Smooth muscle cell (in vitro differentiated cells): Measurements from ENCODE around the gene DLG2. TPM values are rescaled to one million over a fixed set of nuclear protein-coding genes. Genes with fewer than 3 reads are reported as not detected.

Source experiments
- DNase-seq: peaks from one replicate; lab custom pipeline; 2025; ENCODE audit not compliant: unreplicated experiment; lab: John Stamatoyannopoulos, UW
- H2AFZ ChIP-seq: fragments of 200-600 bp; sonication (generic); 2 replicates; pipeline ENCODE4 v1.6.0; 2016; ENCODE audit warnings: antibody characterized with exemption, low read depth, mild to moderate bottlenecking
- H3F3A ChIP-seq: fragments of 200-600 bp; sonication (generic); 2 replicates; pipeline ENCODE4 v1.6.0; 2017; ENCODE audit warnings: antibody characterized with exemption, low read depth
- H3K27ac ChIP-seq: fragments of 200-600 bp; sonication (generic); 2 replicates; pipeline ENCODE4 v1.5.1; 2016; ENCODE audit warnings: low read depth, mild to moderate bottlenecking
- H3K27me3 ChIP-seq: fragments of 200-600 bp; sonication (generic); 2 replicates; pipeline ENCODE4 v1.6.1; 2016; ENCODE audit warnings: low read depth, mild to moderate bottlenecking
- H3K36me3 ChIP-seq: fragments of 200-600 bp; sonication (generic); 2 replicates; pipeline ENCODE4 v1.5.1; 2016; ENCODE audit warnings: low read depth
- H3K4me1 ChIP-seq: fragments of 200-600 bp; sonication (generic); 2 replicates; pipeline ENCODE4 v1.5.1; 2016; ENCODE audit warnings: low read depth
- H3K4me2 ChIP-seq: fragments of 200-600 bp; sonication (generic); 2 replicates; pipeline ENCODE4 v1.6.0; 2016; ENCODE audit warnings: mild to moderate bottlenecking
- H3K4me3 ChIP-seq: fragments of 200-600 bp; sonication (generic); 2 replicates; pipeline ENCODE4 v1.5.1; 2016; ENCODE audit warnings: mild to moderate bottlenecking
- H3K79me2 ChIP-seq: fragments of 200-600 bp; sonication (generic); 2 replicates; pipeline ENCODE4 v1.6.0; 2016; ENCODE audit warnings: low read depth, mild to moderate bottlenecking
- H3K9ac ChIP-seq: fragments of 200-600 bp; sonication (generic); 2 replicates; pipeline ENCODE4 v1.6.0; 2016; ENCODE audit warnings: low read depth
- H3K9me3 ChIP-seq: fragments of 200-600 bp; sonication (generic); replicated peaks from 2 replicates; pipeline ENCODE4 v1.5.1; 2016; ENCODE audit warnings: low read depth
- H4K20me1 ChIP-seq: fragments of 200-600 bp; sonication (generic); 2 replicates; pipeline ENCODE4 v1.6.0; 2016; ENCODE audit warnings: low read depth
- CTCF ChIP-seq: fragments of 200-600 bp; sonication (generic); IDR thresholded peaks from 2 replicates; pipeline ENCODE4 v1.5.1; 2017; ENCODE audit warnings: borderline replicate concordance, mild to moderate bottlenecking, antibody characterized with exemption; ENCODE audit not compliant: insufficient read depth, poor library complexity, severe bottlenecking
- WGBS: methylation state at CpG from one replicate; pipeline ENCODE4 v1.1.7; 2016; ENCODE audit warnings: low lambda C conversion rate; 5-methylcytosine and 5-hydroxymethylcytosine counted together
- polyA plus RNA-seq: library from polyadenylated mRNA; unstranded; fragments of >200 nt; fragmentation: Nextera tagmentation; extraction: Ambion mirVana; gene quantifications from 2 replicates; pipeline ENCODE4 v1.2.1, GENCODE V29; 2016
- total RNA-seq: library from RNA; depleted of rRNA; stranded (reverse); fragments of >200 nt; gene quantifications from 2 replicates; pipeline ENCODE4 v1.2.3, GENCODE V29; 2014

DLG2 gene
- total and polyA plus RNA-seq, 2 experiments from 2014 or later = 0.74 to 1.1 TPM

GRCh38 chr11:84691830-84692229, 935.3 kb downstream of the DLG2 start:
- Histone ChIP-seq H3K4me2 (peak overlapping the region; percentile 29), H3K79me2 (no peaks in the 10 kb centered on the region), H3K4me1 (peaks cover 14% of the 10 kb centered on the region), H3K27ac (no peak overlapping the region), H4K20me1 (no peaks in the 10 kb centered on the region), H3K27me3 (no peaks in the 10 kb centered on the region), H2AFZ (no peak overlapping the region), H3K9me3 (no peaks in the 10 kb centered on the region), H3F3A (no peaks in the 10 kb centered on the region), H3K4me3 (no peak overlapping the region), H3K9ac (no peak overlapping the region), H3K36me3 (no peaks in the 10 kb centered on the region)
- TF ChIP-seq CTCF = no peak
- WGBS = 49% methylated on average over 4 of the region's 4 CpGs
- DNase-seq = no peak

GRCh38 chr11:84687433-84687832, 939.7 kb downstream of the DLG2 start:
- no peaks in the 10 kb centered on the region for H3F3A ChIP-seq
- H3K4me3 ChIP-seq = no peak overlapping the region
- H3K4me1 ChIP-seq = peaks cover 12% of the 10 kb centered on the region
- no peak overlapping the region for H3K9ac ChIP-seq
- H3K27me3 ChIP-seq = no peaks in the 10 kb centered on the region
- no peaks in the 10 kb centered on the region for H3K9me3 ChIP-seq
- H3K79me2 ChIP-seq = no peaks in the 10 kb centered on the region
- H3K36me3 ChIP-seq = no peaks in the 10 kb centered on the region
- no peaks in the 10 kb centered on the region for H4K20me1 ChIP-seq
- no peak for DNase-seq
- no peak overlapping the region for H3K27ac ChIP-seq
- peak overlapping the region; percentile 14 for H3K4me2 ChIP-seq
- H2AFZ ChIP-seq = no peak overlapping the region
- no peak for TF ChIP-seq CTCF

DNA sequence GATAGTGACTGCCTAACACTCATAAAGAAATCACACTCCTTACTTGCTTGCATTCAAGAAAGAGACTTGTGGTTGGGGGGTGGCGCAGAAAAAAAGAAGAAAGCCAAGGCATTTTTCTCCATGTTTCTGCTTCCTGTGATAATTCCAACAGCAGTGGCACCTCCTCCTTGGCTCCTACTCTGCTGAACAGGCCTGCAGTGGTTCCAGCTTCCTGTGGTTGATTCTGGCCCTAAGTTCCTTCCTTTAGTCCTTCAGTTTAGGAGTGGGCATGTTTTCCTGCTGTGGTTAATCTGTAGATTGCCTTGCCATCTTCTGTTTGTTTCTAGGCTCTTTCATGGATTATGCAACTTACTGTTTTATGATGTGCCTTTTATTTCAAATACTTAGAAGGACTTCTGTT, 940.4 kb downstream of the DLG2 start:
- no peaks in the 10 kb centered on the region for H3K27me3 ChIP-seq
- no peak for DNase-seq
- TF ChIP-seq CTCF = no peak
- no peaks in the 10 kb centered on the region for H3K36me3 ChIP-seq
- H3K79me2 ChIP-seq = no peaks in the 10 kb centered on the region
- H3K4me1 ChIP-seq = peaks cover 5% of the 10 kb centered on the region
- no peaks in the 10 kb centered on the region for H3K9me3 ChIP-seq
- no peak overlapping the region for H3K4me3 ChIP-seq
- H3F3A ChIP-seq = no peaks in the 10 kb centered on the region
- no peaks in the 10 kb centered on the region for H4K20me1 ChIP-seq
- 62% methylated on average over 1 of the region's 1 CpG for WGBS
- H3K9ac ChIP-seq = no peak overlapping the region
- no peak overlapping the region for H2AFZ ChIP-seq
- H3K4me2 ChIP-seq = peak overlapping the region; percentile 14
- H3K27ac ChIP-seq = peak overlapping the region; percentile 36

DNA sequence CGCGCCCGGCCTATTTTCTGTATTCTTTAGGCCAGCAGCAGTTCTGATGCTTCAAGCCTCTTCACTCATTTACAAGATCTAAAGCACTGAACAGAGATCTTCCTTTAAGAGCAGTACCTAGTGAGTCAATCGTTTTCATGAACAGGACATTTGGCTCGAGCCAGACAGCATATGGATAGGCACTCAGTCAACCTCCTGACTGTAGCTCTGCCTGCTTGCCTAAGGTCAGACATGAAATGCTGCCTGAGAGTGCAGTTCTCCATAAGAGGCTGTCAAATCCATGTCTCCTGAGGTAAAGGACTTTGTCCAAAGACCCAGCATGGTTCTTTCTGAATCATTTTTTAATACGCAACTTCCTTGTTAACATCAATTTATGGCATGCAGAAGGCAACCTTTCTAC, 941.2 kb downstream of the DLG2 start:
- WGBS = 89% methylated on average over 6 of the region's 6 CpGs

More for the DNA sequence above, 941.2 kb downstream of the DLG2 start:
- no peak for TF ChIP-seq CTCF
- no peaks in the 10 kb centered on the region for H3K9me3 ChIP-seq
- no peaks in the 10 kb centered on the region for H3K4me1 ChIP-seq
- no peaks in the 10 kb centered on the region for H3F3A ChIP-seq
- H3K27ac ChIP-seq = peak overlapping the region; percentile 36
- DNase-seq = no peak
- H3K9ac ChIP-seq = no peak overlapping the region
- H3K27me3 ChIP-seq = no peaks in the 10 kb centered on the region
- no peak overlapping the region for H3K4me3 ChIP-seq
- no peaks in the 10 kb centered on the region for H3K36me3 ChIP-seq
- H4K20me1 ChIP-seq = no peaks in the 10 kb centered on the region
- no peak overlapping the region for H3K4me2 ChIP-seq
- H3K79me2 ChIP-seq = no peaks in the 10 kb centered on the region
- no peak overlapping the region for H2AFZ ChIP-seq
